GM19035 (cell line): ENCODE data around the gene RNF4.
"Not testable (repeated sequence)": the region's sequence is repeated elsewhere in the genome, so short reads cannot be mapped to it uniquely, and the experiment has no call there.

Source experiments
- ATAC-seq: cut with Tn5 transposase; IDR thresholded peaks from one replicate; pipeline ENCODE4 v1.9.1; 2021; ENCODE audit not compliant: unreplicated experiment

RNF4 gene

DNA sequence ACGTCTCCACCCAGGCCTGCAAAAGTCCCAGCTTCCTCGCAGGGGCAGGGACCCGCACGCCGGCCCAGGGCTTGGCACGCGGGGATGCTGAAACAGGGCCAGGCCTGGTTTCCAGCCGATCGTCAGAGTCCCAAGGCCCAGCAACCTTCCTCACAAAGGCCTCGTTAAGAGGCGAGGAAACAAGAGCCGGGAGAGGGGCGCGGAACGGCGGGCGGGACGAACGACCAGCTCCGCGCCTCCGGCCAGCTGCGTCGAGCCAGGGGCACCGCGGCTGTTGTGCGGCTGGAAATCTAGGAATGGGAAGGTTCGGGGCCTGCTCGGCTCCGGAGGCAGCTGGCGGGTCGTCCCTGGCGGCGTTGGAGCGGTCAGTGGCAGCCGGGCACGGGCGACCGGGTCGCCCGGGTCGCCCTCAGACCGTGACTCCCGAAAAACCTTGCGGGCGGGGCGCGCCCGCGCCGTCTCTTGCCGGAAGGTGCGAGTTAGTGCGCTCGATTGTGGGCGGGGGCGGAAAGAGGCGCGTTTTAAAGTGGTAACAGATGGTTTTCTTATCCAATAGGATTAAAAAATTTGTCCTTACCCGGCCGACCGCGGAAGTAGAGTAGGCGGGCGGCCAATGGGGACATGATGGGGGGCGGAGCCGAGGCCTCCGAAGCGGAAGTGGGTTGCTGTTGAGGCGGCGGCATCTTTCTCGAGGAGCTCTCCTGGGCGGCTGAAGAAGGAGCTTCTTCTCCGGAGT, at the start of gene RNF4:
TSS of gene RNF4 (plus strand) at position 651 of the 736 bp plus-strand sequence. CDS start 21,388 bp downstream, outside the sequence.
- peak; percentile 78 for ATAC-seq

DNA sequence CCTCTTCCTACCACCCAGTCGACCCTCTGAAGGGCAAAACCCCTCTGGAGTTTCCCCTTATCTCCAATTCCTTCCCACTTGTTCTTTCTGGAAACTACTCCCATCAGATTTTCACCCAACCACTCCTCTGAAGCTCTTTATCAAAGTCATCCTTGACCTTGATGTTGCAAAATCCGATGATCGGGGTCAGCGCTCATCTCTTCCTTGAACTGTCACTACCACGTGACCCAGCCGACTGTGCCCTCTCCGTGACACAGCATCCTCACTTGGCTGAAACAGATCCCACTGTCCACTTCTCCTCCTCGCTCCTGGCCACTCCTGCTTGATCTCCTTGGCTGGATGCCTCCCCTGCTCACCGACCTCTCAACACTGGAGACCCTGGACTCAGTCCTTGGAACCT, 49.1 kb upstream of the RNF4 start:
- ATAC-seq: no peak

GRCh38 chr4:2421928-2422327, 47.0 kb upstream of the RNF4 start:
- ATAC-seq: no peak

DNA sequence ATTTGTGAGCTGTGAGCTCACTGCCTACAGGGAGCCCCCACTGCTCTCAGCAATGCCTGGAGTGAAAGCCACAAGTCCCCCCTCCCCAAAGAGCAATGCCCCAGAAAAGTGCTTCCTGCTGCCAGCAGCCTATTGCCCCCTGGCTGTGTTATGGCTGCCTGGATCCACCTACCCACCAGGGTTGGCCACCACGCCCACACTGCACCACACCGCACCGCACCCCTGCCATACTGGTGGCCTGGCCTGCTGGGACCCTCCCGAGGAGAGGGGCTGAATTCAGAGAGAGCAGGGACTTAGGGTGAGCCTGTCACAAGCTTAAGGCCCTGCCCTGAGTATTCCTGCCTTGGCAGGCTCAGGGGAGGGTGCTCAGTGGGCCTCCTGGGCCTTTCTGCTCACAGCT, 45.8 kb upstream of the RNF4 start:
- no peak for ATAC-seq

DNA sequence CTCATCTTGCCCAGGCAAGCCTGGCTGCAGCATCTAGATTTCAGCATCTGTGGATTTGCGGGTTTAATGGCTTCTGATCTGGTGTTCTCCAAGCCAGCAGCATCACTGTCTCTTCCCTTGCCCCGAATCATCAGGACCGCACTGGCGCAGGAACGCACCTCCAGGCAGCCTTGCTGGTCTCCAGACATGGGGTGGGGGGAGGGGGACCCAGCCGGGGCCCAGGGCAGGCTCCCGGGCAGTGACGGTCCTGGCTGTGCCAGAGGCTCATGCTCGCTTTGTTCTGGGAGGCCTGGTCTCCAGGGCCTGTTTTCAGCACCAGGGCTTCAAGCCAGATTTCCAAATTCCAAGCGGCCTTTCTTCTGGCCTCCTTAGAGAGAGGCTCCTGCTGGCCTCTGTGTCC, 45.2 kb upstream of the RNF4 start:
- ATAC-seq: no peak

DNA sequence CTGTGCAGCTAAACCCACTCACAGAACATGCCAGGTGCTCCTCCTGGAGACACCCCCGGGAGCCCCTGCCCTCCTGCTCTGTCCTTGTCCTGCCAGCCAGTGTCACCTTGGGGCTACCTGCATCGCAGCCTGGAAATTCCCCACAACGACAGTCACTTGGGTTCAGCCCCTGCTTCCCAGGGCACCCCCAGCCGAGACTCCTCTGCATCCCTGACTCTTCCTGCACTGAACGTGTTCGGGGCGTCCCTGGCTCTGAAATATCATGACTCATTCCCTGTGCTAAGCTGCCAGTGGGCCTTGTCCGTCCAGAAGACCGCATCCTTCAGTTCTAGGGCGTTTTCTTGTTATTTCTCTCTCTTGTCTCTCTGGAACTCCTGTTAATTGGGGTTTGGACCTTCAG, 44.3 kb upstream of the RNF4 start:
- no peak for ATAC-seq

- no peak for ATAC-seq
Measured at GRCh38 chr4:2425386-2426068, 43.4 kb upstream of the RNF4 start.

- ATAC-seq: no peak
Measured at GRCh38 chr4:2426069-2426397, 42.9 kb upstream of the RNF4 start.

GRCh38 chr4:2426711-2427275, 42.1 kb upstream of the RNF4 start:
- no peak for ATAC-seq

GRCh38 chr4:2427383-2428334, 41.2 kb upstream of the RNF4 start:
- ATAC-seq: no peak

DNA sequence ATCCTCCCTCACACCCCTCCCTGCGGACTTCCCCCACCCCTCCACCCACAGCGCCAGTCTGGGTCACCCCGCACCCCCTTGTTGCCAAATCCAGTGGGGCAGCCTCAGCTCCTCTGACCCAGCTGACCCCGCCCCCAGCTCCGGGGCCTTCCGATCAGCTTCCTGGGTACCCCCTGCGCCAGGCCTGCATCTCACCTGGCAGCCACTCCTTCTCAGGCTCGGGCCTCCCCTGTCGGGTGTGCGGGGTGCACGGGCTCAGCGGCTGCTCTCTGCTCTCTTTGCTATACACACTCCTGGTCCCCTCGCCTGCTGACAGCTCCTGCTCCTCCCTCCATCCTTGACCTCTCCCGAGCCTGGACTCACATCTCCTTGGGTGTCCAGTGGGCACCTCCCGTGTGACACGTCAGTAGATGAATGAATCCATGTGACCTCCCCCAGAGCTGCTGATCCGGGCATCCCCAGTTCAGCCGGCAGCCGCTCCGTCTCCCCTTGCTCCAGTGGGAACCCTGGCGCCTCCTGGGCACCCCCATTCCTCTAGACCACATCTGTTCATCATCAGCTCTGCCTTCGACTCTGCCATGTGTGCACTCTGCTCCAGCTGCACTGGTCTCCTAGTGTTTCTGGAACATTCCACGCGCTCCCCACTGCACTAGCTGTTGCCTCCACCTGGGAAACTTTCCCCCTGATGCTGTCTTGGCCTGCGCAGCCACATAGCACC, 40.3 kb upstream of the RNF4 start:
- no peak for ATAC-seq

- ATAC-seq: not testable (repeated sequence)
Measured at GRCh38 chr4:2429945-2430757, 38.8 kb upstream of the RNF4 start.

- no peak for ATAC-seq
Measured at GRCh38 chr4:2432004-2432403, 36.9 kb upstream of the RNF4 start.

DNA sequence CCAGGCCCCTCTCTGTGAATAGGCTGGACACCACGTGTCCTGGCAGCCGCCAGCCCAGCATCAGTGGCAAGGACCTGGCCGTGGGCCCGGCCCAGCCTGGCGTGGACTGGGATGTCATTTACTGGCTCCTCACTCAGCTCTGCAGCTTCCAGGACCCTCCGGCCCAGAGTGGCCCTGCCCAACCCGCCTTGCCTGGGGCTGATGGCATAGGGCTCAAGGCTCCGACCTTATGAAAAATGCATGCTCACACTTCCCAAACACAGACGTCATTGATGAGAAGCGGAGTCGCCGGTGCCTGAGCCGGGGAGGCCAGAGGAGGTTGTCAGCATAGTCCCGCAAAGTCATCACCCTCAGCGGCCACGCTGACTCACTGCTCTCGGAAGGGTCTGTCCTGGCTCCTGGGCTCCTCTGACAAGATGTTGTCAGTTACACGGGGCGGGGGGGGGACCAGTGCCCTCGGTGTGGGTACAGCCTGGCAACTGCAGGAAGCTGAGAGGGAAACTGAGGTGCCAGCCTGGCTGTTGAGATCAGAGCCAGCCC, 35.8 kb upstream of the RNF4 start:
- no peak for ATAC-seq

DNA sequence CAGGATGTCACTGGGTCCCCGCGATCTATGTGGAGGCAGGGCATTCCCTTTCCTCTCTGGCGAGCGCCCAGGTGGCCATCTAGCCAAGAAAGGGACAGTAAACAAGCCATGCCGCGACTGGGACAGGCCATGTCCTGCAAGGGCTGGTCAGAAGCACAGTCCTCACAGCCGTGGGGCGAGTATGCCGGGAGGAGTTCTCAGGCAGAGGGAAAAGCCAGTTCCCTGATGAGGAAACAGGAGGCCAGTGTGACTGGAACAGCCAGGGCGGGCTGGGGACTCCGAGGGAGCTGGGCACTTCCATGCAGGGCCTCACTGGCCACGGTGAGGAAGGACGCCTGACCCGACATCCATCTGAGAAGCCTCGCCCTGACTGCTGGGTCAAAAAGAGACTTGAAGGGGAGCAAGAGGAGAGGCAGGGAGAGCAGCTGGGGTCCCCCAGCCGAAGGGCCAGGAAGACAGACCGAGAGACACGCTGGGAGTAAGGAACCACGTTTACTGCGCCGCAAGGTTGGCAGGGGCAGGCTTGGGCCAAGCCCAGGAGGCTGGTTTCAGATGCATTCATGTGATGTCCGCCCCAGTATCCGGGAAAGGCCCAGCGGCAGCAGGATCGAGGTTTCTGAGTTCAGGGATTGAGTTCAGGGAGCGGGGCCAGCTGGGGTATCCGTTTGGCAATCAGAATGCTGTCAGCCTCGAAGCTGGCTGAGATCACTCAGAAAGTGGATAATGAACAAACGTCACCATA, 35.1 kb upstream of the RNF4 start:
- ATAC-seq: no peak

GRCh38 chr4:2434420-2434819, 34.5 kb upstream of the RNF4 start:
- no peak for ATAC-seq

GRCh38 chr4:2436301-2436700, 32.6 kb upstream of the RNF4 start:
- ATAC-seq: no peak

DNA sequence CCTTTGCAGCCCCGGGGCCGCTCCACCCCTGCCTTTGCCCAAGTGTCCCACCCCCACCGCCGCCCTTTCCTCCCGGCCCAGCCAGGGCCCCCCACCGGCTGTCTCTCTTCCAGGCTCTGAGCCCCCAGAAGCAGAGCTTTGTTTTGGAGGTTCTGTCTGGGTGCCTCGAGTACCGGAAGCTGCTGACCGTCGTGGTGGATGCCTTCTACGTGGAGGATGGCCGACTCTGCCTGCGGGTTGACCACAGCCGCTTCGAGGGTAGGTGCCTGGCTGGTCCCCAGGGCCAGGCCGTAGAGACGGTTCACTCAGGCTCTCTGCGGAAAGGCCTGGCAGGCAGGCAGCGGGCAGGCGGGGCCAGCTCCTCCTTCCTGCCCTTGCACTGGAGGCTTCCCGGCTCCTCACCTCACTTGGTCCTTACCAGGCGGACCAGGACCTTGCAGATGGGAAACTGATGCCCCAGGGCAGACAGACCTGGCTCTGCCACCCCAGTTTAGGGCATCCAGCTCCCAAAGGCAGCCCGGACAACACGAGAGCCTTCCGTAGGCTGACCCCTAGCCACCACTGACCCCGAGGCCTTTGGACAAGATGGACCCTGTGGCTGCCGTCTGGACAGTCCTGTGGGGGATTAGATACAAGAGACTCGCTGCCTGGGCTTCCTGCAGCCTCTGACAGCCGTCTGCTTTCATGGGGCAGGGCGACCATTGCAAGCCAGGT, 32.0 kb upstream of the RNF4 start:
- ATAC-seq: no peak
